ENCODE measurements around the gene UFD1.
"Not testable (repeated sequence)": the region's sequence is repeated elsewhere in the genome, so short reads cannot be mapped to it uniquely, and the experiment has no call there.

UFD1 gene

DNA sequence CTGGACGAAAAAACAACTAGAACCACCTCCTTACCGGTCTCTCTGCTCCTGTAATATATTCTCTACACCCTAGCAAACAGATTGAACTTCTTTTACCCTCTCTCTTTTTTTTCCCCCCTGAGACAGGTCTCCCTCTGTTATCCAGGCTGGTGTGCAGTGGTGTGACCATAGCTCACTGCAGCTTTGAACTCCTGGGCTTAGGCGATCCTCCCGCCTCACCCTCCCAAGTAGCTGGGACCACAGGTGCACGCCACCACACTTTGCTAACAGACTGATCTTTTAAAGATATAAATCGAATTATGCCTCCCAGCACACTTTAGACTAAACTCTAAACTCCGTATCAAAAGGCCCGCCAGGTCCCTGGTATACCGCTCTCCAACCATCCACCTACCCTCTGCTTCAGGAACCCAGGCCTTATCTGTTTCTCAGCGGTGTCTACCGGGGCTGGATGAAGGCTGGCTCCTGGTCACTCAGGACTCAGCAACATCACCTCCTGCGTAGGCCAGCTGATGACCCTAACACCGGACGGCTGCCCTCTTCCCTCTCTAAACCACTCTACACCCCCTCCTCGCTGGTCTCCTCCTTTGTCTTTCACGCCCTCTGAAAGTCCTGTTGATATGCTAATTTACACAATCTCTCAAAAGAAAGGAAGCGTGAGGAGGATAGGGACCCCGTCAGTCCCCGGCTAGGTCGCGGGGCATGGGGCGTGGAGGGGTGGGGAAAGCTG lies 32.2 kb downstream of the UFD1 start:
- no peak for DNase-seq

DNA sequence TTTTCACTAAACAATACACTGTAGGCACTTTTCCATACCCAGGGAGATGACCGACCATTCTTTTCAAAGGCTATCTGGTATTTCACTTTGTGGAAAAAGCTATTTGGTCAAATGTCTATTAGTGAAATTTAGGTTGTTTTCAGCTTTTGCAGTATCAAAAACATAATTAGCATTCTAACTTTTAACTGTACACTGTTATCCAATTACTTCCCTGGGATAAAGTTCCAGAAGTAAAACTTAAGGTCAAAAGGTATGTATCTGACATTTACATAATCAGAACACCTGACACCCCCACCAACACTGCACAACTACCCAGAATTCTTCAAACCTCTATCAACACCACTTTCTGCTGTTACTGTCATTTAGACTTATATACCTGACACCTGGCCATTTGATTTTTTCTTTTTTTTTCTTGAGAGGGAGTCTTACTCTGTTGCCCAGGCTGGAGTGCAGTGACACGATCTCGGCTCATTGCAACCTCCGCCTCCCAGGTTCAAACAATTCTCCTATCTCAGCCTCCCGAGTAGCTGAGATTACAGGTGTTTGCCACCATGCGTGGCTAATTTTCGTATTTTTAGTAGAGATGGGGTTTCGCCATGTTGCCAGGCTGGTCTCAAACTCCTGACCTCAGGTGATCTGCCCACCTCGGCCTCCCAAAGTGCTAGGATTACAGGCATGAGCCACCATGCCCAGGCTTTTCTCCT lies 33.6 kb downstream of the UFD1 start:
- not testable (repeated sequence) for DNase-seq

DNA sequence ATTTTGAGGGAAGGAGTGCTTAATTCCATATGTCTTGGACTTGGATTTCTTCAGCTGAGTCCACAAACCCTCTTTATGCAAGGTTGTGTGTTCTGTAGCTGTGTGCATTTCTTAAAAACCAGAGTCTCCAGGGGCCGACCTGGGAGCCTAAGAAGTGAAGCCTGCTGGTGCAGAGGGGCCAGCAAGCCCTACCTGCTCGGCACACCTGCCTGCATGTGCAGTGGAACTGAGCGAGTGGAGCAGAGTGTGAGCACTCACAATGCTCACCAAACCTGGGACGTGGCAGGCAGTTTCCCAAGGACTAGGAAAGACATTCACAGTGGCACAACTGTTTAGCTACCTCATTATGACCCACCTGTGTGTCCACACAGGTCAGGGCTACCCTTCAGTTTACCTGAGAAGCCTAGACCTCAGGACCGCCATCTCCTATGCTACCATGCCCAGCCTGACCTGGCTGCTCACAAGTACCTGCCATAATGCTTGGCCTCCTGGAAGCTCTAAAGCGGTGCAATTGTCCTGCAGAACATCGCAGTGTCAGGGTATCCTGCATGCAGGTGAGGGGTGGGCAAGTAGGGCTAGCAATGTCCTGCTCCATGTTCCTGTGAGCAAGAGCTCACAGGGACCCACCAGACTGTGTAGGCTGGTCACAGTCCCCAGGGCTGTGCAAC lies 35.3 kb downstream of the UFD1 start:
- no peak for DNase-seq

DNA sequence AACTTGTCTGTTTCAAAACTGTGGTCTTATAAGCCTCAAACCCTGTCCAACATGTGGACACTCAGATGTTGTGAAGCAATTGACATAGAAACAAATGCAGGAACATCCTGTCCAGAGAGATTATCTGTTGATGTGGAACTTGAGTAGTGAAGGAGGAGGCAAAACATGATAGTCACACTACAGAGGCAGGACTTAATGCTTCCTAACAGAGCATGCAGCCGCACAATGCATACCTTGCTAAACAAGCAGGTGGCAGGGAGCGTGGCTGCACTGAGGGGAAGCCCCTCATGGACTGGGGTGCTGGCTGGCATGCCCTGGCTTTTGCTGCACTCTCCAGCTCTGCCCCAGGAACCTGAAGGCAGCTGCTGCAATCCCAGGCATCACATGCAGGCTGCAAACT lies 36.8 kb downstream of the UFD1 start:
- no peak for DNase-seq

DNA sequence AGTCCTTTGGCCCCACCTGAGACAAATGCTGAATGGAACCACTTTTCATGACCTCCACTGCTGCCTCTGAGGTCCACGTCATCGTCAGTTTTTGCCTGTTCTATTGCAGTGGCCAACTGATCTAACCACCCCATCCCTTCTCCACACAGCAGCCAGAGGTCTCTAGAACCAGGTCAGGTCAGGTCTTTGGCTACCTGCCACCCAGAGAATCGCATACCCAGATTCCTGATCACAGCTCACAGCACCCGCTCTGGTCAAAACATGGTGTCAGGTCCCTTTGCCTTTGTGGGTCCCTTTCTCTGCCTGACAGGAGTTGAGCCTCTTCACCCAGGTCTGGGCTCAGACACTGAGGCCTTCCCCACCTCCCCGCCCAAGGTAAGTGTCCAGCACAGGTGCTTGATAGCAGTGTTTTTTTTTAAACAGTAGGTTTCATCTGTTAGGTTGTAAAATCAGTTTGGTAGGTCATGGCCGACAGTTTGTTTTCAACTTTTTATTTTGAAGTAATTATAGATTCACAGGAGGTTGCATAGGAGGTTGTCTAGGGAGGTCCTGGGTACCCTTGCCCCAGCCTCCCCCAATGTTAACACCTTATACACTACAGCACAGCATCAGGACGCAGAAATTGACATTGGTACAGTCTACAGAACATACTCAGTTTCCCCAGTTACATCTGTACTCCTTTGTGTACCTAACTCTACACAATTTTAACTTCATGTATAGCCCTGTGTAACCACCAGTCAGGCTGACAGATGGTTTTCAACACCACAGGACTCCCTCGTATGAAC lies 38.4 kb downstream of the UFD1 start:
- no peak for DNase-seq

DNA sequence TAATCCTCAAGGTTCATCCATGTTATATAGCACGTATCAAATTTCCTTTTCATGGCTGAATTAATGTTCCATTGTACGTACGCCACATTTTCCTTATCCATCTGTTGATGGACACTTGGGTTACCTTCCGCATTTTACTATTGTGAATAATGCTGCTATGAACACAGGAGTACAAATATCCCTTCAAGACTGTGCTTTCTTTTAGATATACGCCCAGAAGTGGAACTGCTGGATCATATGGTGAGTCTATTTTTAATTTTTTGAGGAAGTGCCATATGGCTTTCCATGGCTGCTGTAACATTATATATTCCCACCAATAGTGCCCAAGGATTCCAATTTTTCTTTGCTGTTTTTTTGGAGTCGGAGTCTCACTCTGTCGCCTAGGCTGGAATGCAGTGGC lies 40.7 kb downstream of the UFD1 start:
- DNase-seq, result no peak

DNA sequence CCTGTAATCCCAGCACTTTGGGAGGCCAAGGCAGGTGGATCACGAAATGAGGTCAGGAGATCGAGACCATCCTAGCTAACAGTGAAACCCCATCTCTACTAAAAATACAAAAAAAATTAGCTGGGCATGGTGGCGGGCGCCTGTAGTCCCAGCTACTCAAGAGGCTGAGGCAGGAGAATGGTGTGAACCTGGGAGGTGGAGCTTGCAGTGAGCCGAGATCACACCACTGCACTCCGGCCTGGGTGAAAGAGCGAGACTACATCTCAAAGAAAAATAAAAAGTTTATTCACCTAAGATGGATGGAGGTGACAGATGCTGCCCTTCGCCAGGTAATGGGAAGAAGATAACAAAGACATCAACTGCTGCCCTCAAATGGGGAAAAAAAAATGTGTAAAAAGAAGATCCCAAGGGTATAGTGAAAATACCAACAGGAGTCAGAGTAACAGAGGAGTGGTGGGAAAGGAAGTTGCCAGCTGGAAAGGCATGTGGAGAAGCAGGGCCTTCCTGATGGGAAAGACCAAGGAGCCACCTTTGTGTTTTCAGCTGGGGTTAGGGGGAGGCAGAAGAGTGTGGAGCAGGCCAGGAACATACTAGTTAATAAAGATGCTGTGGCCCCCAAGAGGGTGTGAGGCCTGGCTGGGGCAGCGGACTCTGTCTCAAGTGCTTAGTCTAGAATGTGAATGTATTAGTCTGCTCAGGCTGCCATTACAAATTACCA lies 42.4 kb downstream of the UFD1 start:
- DNase-seq, result not testable (repeated sequence)

DNA sequence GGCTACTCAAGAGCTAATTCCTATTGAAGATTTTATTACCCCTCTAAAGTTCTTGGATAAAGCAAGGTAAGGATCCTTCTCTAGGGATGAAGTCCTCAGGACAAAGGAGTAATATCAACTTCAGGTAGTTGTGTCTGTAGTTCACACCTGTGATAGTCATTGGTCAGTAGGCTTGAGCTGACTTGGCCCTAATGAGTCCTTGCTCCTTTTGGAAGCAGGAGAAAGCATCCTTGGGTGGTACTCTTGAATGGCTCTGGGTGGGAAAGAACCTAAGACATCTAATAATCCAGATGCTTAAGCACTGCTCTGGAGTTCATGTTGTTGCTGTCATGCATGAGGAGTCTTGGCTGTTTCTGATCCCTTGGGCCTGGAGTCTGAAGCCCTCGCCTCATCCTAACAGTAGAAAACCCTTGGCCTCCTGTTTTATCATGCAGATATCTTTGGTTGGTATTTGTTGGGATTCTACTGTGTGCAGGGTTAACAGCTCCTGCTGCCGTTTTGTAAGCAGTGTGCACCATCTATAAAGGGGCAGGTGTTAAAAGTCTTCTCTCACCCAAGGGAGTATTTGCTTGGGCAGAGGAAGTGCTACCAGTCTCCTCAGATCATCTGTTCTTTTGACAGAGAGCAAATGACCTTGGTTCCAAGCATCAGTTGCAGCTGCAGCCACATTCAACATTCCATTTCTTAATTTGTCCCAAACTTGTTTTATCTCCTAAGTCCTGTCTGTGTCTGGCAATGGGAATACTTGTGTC lies 44.0 kb downstream of the UFD1 start:
- no peak for DNase-seq

DNA sequence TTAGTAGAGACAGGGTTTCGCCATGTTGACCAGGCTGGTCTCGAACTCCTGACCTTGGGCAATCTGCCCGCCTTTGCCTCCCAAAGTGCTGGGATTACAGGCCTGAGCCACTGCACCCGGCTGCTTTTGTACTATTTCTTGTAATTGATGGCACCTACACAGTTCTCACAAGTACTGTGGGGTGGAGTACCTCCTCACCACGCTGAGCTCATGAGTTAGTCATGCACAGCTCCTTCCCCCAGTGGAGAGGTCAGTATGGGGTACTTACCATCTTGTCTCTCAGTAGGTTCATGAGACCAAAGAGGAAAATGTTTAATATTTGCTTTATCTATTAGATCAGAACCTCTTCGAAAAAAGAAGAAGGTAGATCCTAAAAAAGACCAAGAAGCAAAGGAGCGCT lies 44.6 kb downstream of the UFD1 start:
- no peak for DNase-seq

DNA sequence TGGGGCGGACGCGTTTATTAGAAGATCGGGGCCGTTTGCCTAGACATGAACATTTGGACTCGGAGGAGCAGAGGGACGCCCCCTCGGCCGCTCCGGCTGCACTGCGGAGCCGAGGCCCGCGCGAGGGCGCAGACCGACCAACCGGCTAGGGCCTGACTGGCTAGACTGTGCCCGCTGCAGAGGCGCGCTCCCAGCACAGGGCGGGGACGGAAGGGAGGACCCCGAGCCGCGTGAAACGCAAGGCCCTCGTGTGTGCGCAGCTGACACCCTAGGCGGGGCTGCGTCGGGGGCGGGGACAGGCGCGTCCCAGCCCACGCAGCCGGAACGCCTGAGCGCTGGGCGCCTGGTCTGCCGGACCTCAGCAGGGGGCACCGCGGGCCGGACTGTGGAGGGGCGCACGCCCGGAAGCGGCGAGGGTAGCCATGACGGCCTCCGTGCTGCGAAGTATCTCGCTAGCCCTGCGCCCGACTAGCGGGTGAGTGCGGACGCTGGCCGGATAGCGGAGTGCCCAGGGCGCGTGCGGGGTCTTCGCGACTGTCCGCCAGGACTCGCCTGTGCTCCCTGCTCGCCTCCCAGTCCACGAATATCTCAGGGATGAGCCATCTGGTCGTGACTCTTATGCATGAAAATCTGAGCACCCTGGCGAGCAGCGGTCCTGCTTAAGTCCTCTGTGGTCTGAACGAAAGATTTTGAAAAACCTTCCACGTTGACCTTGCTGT lies 46.7 kb downstream of the UFD1 start, which contains the start of gene MRPL40:
MRPL40 (plus strand) TSS at position 413 of the 719 bp plus-strand sequence; CDS start at position 423, 10 bp downstream.
- peak; percentile 90 for DNase-seq

DNA sequence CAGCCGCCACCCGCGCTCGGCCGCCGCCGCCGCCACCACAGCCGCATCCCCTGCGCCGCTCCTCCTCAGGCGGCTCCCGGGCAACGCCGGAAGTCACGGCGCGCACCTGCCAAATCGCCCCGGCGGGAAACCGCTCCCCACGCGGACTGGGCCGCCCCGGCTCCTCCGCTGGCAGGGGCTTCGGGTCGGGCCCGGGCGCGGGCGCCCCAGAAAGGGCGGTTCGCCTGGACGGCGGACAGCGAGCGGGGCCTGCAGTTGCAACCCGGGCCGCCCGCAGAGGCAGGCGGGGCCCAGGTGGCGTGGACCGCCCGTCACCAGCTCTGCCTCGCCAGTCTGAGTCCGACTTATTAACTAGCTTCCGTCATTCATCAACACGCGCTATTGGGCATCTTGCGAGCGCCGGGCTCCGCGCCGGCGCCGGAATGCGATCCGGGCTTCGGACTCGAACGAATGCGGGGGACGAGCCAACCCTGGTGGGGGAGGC lies 47.3 kb downstream of the UFD1 start, which contains the start of gene HIRA:
HIRA (minus strand) TSS at position 85 of the 484 bp plus-strand sequence. CDS start 257 bp downstream, outside the sequence.
- peak; percentile 51 for DNase-seq

DNA sequence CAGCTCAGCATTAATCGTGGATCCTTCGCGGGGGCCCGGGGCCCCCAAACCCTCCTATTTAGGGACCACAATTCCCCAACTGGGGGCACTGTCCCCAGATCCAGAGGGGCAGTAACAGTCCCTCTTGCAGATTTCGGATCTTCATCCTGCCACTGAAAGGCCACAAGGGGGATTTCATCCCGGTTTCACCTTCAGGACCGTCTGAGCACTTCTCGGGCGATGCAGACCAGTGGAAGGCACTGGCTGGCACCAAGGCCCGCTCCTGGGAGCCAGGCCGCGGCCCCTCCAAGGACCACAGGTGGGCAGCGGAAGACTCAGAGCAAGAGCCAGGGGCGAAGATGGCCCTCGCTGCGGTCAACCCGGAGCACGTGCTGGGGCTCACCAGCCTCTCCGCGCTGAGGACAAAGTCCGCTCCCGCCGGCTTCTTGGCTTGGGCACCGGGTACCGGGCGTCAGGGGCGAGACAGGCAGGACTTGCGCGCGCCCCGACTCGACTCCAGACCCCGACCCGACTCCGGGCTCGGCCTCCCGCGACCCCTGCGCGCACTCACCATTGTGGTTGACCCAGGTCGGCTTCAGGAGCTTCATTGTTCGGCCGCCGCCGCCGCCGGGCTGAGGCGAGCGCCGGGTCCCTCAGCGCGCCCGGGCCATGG lies 48.0 kb downstream of the UFD1 start:
- no peak for DNase-seq

DNA sequence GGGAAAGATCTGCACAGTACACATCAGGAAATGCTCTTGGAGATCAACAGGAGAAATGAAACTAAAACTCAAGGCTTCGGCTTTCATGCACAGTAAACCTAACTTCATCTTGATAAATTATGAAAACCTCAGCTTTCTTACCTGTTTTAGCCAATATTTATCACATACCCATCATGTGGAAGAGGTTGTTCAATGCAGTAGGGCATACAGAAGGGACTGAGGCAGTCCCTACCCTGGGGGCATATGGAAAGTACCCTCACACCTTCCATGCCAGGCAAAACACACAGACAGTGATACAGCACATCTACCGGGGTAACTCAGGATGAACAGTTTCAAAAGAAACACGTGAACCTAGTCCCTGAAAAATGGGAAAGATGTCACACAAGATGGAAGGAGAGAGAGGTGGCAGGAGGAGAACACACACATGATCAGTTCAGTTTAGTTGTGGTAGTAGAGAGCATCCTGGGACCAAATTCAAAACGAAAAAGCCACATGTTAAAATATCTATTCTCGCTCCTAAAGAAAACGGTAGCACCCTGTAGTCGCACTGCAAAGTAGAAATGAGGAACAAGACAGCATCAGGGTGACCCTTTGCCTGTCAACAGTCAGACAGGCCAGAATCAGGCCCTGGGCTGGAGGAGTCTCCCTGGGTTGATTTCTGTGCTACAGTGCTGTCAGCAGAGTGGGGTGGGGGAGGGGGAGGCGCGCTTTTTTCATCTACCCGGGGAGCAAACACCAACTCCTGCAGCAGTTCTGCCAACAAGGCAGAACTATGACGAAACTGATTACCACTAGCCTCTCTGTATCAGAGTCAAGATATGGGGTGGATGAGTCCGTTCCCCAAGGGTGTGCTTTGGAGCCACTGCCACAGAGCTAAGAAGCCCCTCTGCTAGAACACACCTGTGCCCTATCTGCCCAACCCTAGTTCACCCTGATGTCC lies 48.8 kb downstream of the UFD1 start:
- no peak for DNase-seq

DNA sequence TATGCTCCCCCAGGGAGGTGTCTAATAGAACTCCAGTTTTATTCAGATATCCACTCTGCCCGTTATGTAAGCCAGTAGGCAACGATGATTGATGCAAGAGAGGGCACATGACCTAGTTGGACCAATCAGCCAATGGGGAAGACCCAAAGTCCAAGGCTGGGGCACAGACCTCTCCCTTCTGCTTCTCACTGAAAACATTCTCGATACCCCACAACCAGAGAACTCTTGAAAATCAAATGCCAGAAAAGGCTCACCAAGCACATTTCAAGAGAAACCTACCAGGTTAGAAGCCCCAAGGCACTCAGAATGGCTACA lies 54.9 kb downstream of the UFD1 start:
- no peak for DNase-seq

DNA sequence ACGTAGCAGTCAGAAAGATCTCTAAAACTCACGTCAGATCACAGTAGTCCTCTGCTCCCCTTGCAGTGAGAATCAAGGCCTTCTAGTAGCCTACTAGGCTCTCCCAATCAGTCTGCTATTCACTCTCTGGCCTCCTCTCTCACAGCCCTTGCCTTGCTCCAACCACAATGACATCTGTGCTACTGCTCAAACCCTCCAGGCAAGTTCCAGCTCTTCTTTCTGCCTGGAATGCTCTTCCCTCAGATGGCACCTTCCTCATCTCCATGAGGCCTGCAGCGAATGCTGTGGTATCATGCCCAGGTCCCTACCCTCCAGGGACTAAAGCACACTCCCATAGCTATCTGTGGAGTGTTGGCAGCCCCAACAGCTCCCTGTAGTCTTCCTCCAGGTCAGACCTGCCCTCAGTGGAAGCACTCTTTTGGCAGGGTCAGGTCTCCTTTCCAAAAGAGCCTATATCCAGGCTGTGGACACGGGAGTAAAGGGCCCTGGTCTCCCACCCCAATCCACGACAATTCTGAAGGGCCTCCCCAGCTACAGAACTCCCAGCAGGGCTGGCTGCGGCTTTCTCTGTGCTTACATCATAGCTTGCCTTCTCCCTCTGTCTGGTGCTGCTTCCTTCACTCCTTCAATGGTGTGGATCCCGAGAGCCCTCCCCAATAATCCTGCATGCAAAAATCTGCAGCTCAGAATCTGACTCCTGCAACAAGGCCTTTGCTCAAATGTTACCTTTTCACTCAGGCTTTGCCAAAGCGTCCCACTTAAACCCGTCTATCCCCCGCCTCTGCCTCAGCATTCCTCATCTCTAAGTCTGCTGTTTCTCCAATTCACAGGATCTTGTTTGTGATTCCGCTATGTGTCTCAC lies 56.3 kb downstream of the UFD1 start:
- DNase-seq, result no peak

DNA sequence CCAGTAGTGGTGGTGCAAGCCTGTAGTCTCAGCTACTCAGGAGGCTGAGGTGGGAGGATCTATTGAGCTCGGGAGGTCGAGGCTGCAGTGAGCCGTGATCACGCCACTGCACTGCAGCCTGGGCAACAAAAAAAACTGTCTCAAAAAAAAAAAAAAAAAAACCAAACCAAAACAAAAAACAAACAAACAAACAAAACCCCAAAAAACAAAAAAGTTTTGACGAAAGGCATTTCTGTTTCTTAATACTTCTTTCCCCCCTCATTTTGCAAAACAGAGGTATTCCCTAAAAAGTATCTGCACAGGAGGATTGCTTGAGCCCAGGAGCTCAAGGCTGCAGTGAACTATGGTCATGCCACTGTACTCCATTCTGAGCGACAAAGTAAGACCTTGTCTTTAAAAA lies 58.7 kb downstream of the UFD1 start:
- no peak for DNase-seq

DNA sequence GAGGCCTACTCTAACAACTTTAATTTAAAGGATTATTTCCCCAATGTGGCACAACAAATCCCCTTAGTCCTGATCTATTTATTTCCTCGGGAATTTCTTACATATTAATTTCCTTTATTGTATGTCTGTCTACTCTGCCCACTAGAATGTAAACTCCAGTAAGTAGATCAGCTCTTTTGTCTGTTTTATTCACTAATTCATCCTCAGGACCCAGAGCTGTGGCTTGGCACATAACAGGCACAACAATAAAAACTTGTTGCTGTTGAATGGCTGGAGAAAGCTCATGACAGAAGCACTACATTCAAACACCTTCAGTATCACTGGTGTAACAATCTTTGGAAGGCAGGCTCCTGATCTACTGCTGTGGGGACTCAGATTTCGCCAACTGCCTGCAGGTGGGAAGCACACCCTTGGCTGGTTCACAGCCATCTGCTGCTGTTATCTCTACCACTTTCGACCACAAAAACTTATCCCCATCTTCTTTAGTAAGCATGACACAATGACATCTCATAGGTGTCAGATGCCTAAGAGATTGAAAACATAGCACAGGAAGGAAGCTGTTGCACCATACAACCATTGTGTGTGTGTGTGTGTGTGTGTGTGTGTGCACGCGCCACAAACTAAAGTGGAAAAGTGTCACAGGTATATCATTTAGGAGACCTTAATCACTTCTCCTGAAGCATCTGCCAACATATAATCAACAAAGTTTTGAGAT lies 59.4 kb downstream of the UFD1 start:
- DNase-seq, result no peak

Data from 8988T (cell line).